Hepatocyte (in vitro differentiated cells): Measurements from ENCODE around the gene HCN2. TPM values are rescaled to one million over a fixed set of nuclear protein-coding genes. Genes with fewer than 3 reads are reported as not detected.
A peak's percentile ranks its signal among the peaks of the same experiment; 100 is the strongest.
"Not testable (repeated sequence)": the region's sequence is repeated elsewhere in the genome, so short reads cannot be mapped to it uniquely, and the experiment has no call there.

ENCODE experiments used
- DNase-seq: peaks from one replicate; pipeline ENCODE4 v3.0.0-alpha.2; 2016; ENCODE audit warnings: low spot score
- H2AFZ ChIP-seq: fragments of 200-600 bp; sonication (generic); 2 replicates; pipeline ENCODE4 v1.6.0; 2016; ENCODE audit warnings: antibody characterized with exemption, mild to moderate bottlenecking
- H3K27ac ChIP-seq: fragments of 200-600 bp; sonication (generic); 2 replicates; pipeline ENCODE4 v1.5.1; 2016; ENCODE audit warnings: mild to moderate bottlenecking
- H3K27me3 ChIP-seq: fragments of 200-600 bp; sonication (generic); 2 replicates; pipeline ENCODE4 v1.6.1; 2016
- H3K36me3 ChIP-seq: fragments of 200-600 bp; sonication (generic); replicated peaks from 2 replicates; pipeline ENCODE4 v1.5.1; 2016; ENCODE audit warnings: low read depth; ENCODE audit not compliant: insufficient read depth
- H3K4me1 ChIP-seq: fragments of 200-600 bp; sonication (generic); 2 replicates; pipeline ENCODE4 v1.5.1; 2016; ENCODE audit warnings: mild to moderate bottlenecking, moderate library complexity; ENCODE audit not compliant: insufficient read depth
- H3K4me2 ChIP-seq: fragments of 200-600 bp; sonication (generic); 2 replicates; pipeline ENCODE4 v1.6.0; 2016
- H3K4me3 ChIP-seq: fragments of 200-600 bp; sonication (generic); 2 replicates; pipeline ENCODE4 v1.5.1; 2016; ENCODE audit warnings: mild to moderate bottlenecking
- H3K79me2 ChIP-seq: fragments of 200-600 bp; sonication (generic); 2 replicates; pipeline ENCODE4 v1.6.0; 2017; ENCODE audit warnings: mild to moderate bottlenecking
- H3K9me2 ChIP-seq: fragments of 200-600 bp; sonication (generic); replicated peaks from 2 replicates; pipeline ENCODE4 v1.6.0; 2017; ENCODE audit warnings: mild to moderate bottlenecking; ENCODE audit not compliant: insufficient read depth
- H3K9me3 ChIP-seq: fragments of 200-600 bp; sonication (generic); 2 replicates; pipeline ENCODE4 v1.5.1; 2016; ENCODE audit warnings: low read depth, mild to moderate bottlenecking
- H4K20me1 ChIP-seq: fragments of 200-600 bp; sonication (generic); 2 replicates; pipeline ENCODE4 v1.6.0; 2016; ENCODE audit warnings: mild to moderate bottlenecking; ENCODE audit not compliant: insufficient read depth, poor library complexity, severe bottlenecking
- CTCF ChIP-seq: fragments of 200-600 bp; sonication (generic); IDR thresholded peaks from 2 replicates; pipeline ENCODE4 v1.5.1; 2016; ENCODE audit warnings: antibody characterized with exemption, mild to moderate bottlenecking; ENCODE audit not compliant: poor library complexity
- EZH2 ChIP-seq: fragments of 200-600 bp; sonication (generic); IDR thresholded peaks from 2 replicates; pipeline ENCODE4 v1.6.1; 2016; ENCODE audit warnings: antibody characterized with exemption, mild to moderate bottlenecking, borderline replicate concordance
- EZH2phosphoT487 ChIP-seq: fragments of 200-600 bp; sonication (generic); IDR thresholded peaks from one replicate; pipeline ENCODE4 v1.6.1; 2018; ENCODE audit warnings: antibody characterized with exemption, mild to moderate bottlenecking, low read depth, moderate library complexity; ENCODE audit not compliant: unreplicated experiment, severe bottlenecking
- WGBS: methylation state at CpG from one replicate; pipeline ENCODE4 v1.1.6; 2016; ENCODE audit warnings: low lambda C conversion rate; ENCODE audit errors: missing lambda C conversion rate; 5-methylcytosine and 5-hydroxymethylcytosine counted together
- polyA plus RNA-seq: library from polyadenylated mRNA; unstranded; fragments of >200 nt; fragmentation: Nextera tagmentation; extraction: Ambion mirVana; gene quantifications from 2 replicates; pipeline ENCODE4 v1.2.1, GENCODE V29; 2016
- total RNA-seq: library from RNA; depleted of rRNA; stranded (reverse); fragments of >200 nt; gene quantifications from 2 replicates; pipeline ENCODE4 v1.2.3, GENCODE V29; 2014

The HCN2 gene
- total and polyA plus RNA-seq, 2 experiments from 2014 or later: 0.16 to 0.30 TPM

DNA sequence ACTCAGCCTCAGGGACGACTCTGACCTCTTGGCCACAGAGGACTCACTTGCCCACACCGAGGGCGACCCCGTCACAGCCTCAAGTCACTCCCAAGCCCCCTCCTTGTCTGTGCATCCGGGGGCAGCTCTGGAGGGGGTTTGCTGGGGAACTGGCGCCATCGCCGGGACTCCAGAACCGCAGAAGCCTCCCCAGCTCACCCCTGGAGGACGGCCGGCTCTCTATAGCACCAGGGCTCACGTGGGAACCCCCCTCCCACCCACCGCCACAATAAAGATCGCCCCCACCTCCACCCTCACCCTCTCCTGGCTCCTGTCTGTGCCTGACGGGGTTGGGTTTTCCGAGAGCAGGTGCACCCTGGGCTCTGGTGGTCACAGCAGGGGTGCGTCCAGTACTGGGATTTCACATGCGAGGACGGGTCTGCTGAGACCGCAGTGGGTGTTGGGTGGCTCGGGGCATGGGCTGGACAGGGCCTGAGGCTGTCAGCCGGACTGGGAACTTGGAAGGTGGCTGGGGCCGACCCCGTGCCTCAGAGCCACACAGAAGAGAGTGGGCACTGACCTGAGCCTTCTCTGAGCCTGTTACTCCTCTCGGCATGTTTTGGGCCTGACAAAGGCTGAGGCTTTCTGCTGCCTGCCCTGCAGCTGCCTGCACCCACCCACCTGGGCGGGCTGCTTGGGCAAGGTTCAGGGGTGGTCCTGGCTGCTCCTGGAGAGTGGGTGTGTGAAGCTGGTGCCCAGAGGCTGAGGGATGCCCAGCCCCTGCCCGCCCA, 6.3 kb upstream of the HCN2 start:
- TF ChIP-seq EZH2 (no peak), EZH2phosphoT487 (no peak)
- WGBS: 90% methylated on average over 21 of the region's 27 CpGs
- peaks cover 21% of the 10 kb centered on the region for H3K79me2 ChIP-seq
- H3K9me2 ChIP-seq: no peaks in the 10 kb centered on the region
- no peak overlapping the region for H3K27ac ChIP-seq
- no peak for DNase-seq
- no peaks in the 10 kb centered on the region for H3K4me1 ChIP-seq
- H3K4me2 ChIP-seq: no peak overlapping the region
- H4K20me1 ChIP-seq: peaks cover 34% of the 10 kb centered on the region
- H3K27me3 ChIP-seq: peaks cover 6% of the 10 kb centered on the region
- no peak overlapping the region for H3K4me3 ChIP-seq
- no peak overlapping the region for H2AFZ ChIP-seq
- H3K9me3 ChIP-seq: no peaks in the 10 kb centered on the region
- H3K36me3 ChIP-seq: no peaks in the 10 kb centered on the region

DNA sequence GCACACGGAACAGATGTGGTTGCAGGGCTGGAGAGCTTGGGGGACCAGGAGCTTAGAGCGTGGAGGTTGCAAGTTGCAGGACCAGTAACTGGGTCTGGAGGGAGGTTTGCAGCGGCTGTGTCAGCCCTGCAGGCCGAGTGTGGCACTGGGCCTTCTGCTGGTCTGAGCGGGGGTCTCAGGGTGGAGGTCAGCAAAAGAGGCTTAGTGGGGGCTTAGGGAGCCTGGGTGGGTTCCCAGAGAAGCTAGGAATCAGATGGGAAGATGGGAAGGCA, 5.8 kb upstream of the HCN2 start:
- Histone ChIP-seq H3K9me3 (no peaks in the 10 kb centered on the region), H3K9me2 (no peaks in the 10 kb centered on the region), H3K4me2 (no peak overlapping the region), H3K79me2 (peaks cover 16% of the 10 kb centered on the region), H2AFZ (no peak overlapping the region), H3K4me3 (no peak overlapping the region), H3K4me1 (no peaks in the 10 kb centered on the region), H3K27me3 (peaks cover 11% of the 10 kb centered on the region), H3K36me3 (no peaks in the 10 kb centered on the region), H4K20me1 (peaks cover 29% of the 10 kb centered on the region), H3K27ac (no peak overlapping the region)
- WGBS: 84% methylated on average over 5 of the region's 5 CpGs
- TF ChIP-seq CTCF: no peak
- TF ChIP-seq EZH2phosphoT487: no peak
- DNase-seq: no peak

DNA sequence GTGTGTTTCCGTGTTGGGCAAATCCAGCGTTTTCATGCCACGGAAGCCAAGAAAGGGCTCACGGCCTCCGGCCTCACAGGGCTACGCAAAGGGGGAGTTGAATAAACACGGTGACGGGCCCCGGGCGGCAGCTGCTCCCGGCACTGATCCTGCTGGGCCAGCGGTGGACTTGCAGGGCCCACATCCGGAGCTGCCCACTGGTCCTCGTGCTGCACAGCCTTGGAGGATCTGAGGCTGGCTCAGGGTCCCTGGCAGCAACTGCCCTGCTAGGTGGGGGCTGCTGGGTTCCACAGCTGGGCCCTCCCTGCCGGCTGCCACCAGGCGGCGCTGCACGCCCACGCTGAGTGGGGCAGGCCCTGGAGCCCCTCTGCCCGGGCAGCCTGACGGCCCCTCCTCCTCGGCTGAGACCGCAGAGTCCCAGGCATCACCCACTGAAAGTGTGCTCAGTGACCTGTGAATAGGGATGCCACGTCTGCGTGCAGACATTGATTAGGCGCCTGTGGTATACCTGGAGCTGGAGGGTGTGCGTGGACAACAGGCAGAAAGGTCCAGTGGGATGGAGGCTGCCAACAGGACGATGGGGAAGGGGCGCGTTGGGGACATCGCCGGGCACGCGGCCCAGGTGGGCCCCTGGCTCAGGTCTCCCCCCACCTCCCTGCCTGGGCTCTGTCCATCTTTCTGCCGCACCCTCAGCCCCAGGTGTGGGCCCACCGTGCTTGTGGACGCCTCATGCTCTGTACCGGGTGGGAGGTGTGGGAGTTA, 5.3 kb upstream of the HCN2 start:
- Histone ChIP-seq H3K79me2 (peaks cover 11% of the 10 kb centered on the region), H3K27ac (no peak overlapping the region), H4K20me1 (peaks cover 23% of the 10 kb centered on the region), H3K4me1 (no peaks in the 10 kb centered on the region), H3K4me2 (no peak overlapping the region), H3K36me3 (no peaks in the 10 kb centered on the region), H3K9me2 (no peaks in the 10 kb centered on the region), H3K27me3 (peaks cover 16% of the 10 kb centered on the region), H2AFZ (no peak overlapping the region), H3K4me3 (no peak overlapping the region), H3K9me3 (no peaks in the 10 kb centered on the region)
- WGBS: 52% methylated on average over 33 of the region's 38 CpGs
- TF ChIP-seq EZH2phosphoT487 (no peak), CTCF (peak; percentile 78), EZH2 (no peak)
- peak; percentile 67 for DNase-seq

DNA sequence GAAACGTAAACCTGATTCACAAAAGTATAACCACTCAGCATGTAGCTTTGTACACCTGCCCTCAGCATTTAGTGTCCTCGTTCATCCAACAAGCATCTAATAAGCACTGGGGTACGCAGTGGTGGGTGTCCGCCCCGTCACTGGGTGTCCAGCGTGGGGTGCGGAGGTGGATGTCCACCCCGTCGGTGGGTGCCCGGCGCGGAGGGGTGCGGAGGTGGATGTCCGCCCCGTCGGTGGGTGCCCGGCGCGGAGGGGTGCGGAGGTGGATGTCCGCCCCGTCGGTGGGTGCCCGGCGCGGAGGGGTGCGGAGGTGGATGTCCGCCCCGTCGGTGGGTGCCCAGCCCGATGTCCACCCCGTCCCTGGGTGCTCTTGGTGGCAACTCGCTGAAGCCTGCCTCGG, 4.5 kb upstream of the HCN2 start:
- 84% methylated on average over 13 of the region's 34 CpGs for WGBS
- not testable (repeated sequence) for H3K9me3 ChIP-seq, H2AFZ ChIP-seq, H3K4me3 ChIP-seq, H3K79me2 ChIP-seq, DNase-seq, H3K4me2 ChIP-seq, H3K4me1 ChIP-seq, H3K27ac ChIP-seq, H3K9me2 ChIP-seq, H3K36me3 ChIP-seq
- peaks cover 16% of the 10 kb centered on the region for H3K27me3 ChIP-seq
- H4K20me1 ChIP-seq: peaks cover 16% of the 10 kb centered on the region
